Amniotic epithelial cell (primary cell): ENCODE data around the gene PIP4K2A.
"Not testable (repeated sequence)": the region's sequence is repeated elsewhere in the genome, so short reads cannot be mapped to it uniquely, and the experiment has no call there.

ENCODE experiments used
- DNase-seq: peaks from one replicate; pipeline ENCODE4 v3.0.0-alpha.2; 2010; ENCODE audit warnings: low read depth

Gene PIP4K2A

DNA sequence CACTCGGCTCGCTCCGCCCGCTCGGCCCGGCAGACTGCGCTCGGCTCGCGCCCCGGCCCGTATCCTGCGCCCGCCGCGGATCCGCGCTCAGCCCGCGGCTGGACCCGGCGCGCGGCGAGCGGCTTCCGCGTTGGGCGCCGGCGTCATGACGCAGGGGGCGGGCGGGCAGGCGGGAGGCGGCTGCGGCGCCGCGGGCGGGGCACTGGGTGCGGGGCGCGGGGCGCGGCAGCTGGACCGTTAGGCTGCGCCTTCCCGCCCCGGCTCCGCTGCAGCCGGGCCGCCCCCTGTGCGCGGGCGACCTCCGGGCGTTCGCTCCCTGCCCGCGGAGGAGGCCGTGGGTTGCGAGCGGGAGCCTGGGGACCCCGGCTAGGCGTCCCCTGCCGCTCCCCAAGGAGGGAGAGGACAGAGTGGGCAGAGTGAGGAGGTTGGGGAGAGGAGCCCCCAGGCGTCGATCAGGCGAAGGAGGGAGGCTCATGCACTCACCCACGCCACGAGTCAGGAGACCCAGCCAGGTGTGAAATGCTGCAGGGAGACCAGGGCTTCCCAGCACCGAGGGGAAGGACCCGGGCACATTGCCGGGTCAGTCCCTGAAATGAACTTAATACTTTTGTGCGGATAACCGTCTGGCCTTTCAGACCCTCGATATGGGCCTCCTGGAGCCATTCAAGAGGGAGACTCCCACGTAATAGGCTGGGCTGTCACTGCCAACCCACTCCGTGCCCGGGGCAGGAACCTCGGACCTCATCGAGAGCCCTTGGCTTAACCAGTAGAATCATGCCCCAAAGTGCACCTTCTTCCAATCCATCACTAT is at the start of gene PIP4K2A:
Gene PIP4K2A (minus strand): TSS at position 100 of the 811 bp plus-strand sequence. CDS start 252 bp downstream, outside the sequence.
- peak; percentile 58 for DNase-seq

DNA sequence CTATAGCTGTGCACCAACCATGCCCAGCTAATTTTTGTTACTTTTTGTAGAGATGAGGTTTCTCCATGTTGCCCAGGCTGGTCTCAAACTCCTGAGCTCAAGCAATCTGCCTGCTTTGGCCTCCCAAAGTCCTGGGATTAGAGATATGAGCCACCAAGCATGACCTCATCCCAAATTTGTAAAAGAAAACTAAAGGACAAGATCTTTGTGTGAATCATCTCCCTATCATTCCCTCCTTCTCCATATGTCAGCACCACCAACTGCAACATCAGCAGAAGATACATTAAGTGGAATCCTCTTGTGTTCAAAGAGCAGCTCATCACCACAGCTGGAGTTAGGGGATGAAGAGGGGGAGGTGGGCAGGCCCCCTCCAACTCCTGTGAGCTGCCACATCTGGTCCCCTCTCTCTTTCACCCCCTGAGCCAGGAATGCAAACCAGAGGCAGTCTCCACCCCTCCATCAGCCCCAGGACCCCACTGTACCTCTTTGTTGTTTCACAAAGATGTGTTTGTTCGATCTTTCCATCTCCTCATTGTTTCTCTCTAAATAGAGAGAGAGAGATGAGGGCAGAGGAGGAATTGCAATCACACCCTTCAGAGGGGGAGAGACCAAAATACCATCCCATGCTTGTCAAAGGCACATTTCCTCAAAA is 47.3 kb upstream of the PIP4K2A start:
- DNase-seq = no peak

GRCh38 chr10:22760025-22760424 is 45.6 kb upstream of the PIP4K2A start:
- no peak for DNase-seq

DNA sequence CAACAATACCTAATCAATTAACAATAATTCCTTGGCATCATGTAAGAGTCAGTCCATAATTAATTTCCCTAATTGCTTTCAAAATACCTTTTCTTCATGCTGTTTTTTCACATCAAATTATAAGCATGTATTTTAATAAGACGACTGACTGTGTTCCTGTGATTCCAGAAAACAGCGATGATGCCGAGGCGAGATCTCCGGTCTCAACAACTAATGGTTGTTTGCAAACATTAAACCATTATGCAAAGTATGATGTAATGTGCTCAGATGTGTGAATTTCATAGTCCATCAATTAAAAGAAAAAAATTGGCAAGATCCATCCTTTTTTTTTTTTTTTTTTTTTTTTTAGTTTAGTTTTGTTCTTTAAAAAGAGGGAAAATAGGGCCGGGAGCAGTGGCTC is 44.5 kb upstream of the PIP4K2A start:
- no peak for DNase-seq

- DNase-seq = no peak
These were observed 39.9 kb upstream of the PIP4K2A start for GRCh38 chr10:22754296-22754695.

- no peak for DNase-seq
These were observed 39.4 kb upstream of the PIP4K2A start for GRCh38 chr10:22753786-22754185.

GRCh38 chr10:22752272-22752889 is 38.0 kb upstream of the PIP4K2A start:
- DNase-seq = no peak

DNA sequence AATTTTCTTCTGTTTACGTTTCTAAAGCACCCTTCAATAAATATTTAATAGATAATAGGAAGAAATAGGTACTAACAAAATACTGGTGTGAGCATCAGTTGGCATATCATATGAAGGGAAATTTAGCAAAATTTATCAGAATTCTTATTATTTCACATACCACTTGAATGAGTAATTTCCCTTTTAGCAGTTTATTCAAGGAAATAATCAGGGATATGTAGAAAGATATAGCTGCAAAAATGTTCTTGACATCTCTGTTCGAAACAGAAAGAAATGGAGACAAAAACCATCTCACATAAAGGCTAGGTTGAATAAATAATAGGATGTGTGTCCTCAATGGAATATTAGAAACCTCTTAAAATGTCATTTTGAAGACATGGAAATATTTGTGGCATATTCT is 35.8 kb upstream of the PIP4K2A start:
- DNase-seq = no peak

DNA sequence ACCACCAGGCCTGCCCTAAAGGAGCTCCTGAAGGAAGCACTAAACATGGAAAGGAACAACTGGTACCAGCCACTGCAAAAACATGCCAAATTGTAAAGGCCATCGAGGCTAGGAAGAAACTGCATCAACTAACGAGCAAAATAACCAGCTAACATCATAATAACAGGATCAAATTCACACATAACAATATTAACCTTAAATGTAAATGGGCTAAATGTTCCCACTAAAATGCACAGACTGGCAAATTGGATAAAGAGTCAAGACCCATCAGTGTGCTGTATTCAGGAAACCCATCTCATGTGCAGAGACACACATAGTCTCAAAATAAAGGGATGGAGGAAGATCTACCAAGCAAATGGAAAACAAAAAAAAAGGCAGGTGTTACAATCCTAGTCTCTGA is 30.5 kb upstream of the PIP4K2A start:
- not testable (repeated sequence) for DNase-seq

DNA sequence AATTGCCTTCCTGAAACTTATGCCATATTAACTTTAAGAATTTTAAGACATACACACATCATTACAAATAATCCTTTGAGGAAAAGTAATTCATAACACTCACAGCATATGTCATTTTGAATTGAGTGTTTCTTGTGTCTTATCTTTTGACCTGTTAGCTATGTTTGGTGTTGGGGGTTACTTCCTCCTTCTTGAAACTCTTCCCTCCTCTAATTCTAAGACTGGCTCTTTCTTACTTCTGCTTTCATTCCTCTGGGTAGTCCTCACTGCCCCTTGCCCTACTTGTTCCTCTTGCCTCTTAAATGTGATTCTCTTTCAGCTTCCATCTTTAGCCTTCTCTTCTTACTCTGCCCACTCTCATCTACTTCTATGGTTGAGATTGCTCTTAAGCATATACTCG is 28.3 kb upstream of the PIP4K2A start:
- no peak for DNase-seq

DNA sequence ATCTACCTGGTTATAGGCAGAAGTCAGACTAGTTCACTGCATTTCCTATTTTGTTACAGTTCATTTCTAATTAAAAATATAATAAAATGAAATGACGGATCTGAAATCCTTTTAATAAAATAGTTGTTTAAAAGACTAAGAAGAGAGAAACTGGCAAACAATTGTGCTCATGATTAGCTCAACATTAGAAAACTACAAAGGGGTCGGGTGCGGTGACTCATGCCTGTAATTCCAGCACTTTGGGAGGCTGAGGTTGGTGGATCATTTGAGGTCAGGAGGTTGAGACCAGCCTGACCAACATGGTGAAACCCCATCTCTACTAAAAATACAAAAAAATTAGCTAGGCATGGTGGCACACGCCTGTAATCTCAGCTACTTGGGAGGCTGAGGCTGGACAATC is 27.3 kb upstream of the PIP4K2A start:
- DNase-seq = not testable (repeated sequence)

DNA sequence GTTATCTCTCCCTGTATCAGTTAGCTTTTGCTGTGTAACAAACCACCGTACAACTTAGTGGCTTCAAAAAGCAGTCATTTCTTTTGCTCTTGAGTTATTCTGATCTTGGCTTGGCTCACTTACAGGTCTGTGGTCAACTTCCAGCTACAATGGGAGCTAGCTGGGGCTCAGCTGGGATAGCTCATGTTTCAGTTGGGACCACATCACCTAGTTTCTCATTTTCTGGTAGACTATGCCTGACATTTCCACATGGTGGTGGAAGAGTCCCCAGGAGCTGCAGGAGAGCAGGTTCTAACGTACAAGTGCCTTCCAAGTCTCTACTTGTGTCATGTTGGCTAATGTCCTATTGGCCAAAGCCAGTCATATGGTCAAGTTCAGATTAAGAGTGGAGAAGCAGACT is 25.8 kb upstream of the PIP4K2A start:
- no peak for DNase-seq

DNA sequence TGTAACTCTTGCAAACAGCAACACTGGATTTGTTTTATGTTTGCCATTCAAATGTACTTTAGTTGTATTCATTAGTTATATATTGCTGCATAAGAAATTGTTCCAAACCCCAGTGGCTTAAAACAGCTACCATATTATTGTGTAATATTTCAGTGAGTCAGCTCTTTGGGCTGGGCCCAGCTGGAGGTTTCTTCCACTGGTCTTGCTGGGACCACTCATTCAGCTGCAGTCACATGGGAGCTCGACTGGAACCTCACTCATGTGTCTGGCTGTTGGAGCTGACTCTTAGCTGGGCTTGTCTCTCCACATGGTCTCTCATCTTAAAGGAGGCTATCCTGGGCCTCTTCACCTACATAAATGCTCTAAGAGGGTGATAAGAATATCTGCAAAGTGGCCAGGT is 23.2 kb upstream of the PIP4K2A start:
- DNase-seq = peak; percentile 69

- DNase-seq = peak; percentile 65
These were observed 21.8 kb upstream of the PIP4K2A start for GRCh38 chr10:22736134-22736533.

- peak; percentile 24 for DNase-seq
These were observed 19.6 kb upstream of the PIP4K2A start for GRCh38 chr10:22733992-22734391.

- no peak for DNase-seq
These were observed 13.3 kb upstream of the PIP4K2A start for GRCh38 chr10:22727663-22728062.

GRCh38 chr10:22727112-22727511 is 12.7 kb upstream of the PIP4K2A start:
- DNase-seq = peak; percentile 36

DNA sequence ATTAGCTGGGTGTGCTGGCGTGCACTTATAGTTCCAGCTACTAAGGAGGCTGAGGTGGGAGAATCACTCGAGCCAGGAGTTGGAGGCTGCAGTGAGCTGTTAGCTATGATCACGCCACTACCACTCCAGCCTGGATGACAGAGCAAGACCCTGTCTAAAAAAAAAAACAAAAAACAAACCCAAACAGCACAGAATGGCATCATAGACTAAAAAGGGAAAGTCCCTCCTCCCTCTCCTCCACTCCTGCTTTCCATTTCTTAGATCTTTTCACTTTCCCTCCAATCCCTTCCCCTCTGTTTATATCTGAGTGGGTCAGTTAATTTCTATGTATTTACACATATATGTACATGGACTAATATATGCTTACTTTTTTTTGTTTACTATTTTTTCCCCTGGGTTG is 10.4 kb upstream of the PIP4K2A start:
- DNase-seq = no peak

- DNase-seq = no peak
These were observed 9.4 kb upstream of the PIP4K2A start for GRCh38 chr10:22723783-22724182.

- no peak for DNase-seq
These were observed 9.0 kb upstream of the PIP4K2A start for GRCh38 chr10:22723343-22723779.

DNA sequence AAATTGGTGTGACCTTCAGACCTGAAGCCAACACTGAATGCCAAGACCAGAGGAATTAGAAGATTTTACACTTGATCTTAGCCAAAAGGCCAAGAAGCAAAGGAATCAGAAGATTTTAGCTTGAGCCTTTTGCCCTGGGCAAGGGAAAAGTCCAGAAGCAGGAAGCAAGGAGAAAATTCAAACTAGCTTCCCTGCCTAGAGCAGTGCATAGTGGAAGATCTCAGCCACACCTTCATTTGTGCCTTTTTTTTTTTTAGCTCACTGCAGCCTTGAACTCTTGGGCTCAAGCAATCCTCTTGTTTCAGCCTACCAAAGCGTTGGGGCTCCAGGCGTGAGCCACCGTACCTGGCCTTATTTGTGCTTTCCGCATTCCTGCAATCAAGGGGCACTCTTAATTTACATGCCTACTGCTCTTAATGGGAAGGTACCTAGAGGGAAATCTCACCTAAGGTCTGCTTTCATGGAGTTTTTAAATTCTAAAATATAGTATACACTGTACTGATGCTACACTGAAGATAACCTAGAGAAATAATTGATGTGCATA is 8.3 kb upstream of the PIP4K2A start:
- DNase-seq = no peak

DNA sequence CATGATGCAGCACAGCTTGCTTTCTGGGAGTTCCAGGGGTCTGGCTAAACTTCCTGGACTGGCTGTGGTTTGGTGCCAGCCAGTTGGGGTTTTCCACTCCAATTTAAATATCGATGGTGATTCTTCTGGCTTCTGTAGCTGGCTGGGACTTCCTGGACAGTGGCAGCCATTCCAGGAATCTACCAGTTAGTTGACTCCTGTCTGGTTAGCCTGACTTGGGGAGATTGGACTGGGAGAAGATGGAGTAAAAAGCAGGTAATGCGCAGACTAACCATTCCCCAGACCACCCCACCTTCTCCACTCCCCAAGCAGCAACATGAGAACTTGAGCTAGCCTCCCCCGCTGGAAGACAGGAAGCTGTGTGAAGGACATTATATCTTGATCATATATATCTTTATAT is 6.3 kb upstream of the PIP4K2A start:
- DNase-seq = no peak
